NK-92 (cell line): ENCODE measurements around the gene ADGRL4.
"Not testable (repeated sequence)": the region's sequence is repeated elsewhere in the genome, so short reads cannot be mapped to it uniquely, and the experiment has no call there.

Experiments used
- DNase-seq: peaks from one replicate; lab custom pipeline; 2025; ENCODE audit not compliant: unreplicated experiment; lab: John Stamatoyannopoulos, UW

The ADGRL4 gene

DNA sequence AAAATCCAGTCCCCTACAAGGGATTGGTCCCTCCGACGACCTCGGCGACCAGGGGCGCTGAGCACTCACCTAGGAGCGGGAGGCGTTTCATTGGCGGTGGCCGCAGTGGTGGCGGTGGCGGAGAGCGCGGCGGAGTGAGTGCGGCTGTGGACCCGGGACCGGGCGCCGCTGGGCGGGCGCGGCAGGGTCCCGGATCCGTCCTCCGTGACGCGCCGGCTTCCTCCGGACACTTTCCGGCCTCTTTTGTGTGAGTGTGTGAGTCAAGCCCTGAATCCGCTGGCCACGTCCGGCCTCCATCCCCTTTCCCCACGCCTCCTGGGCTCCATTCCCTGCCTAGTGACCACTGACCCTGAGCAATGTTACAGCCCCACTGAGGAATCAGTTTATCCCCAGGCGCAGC is at the start of gene ADGRL4:
TSS of gene ADGRL4 (minus strand) at position 167 of the 400 bp plus-strand sequence. CDS start at position 91, 76 bp downstream.
- no peak for DNase-seq

DNA sequence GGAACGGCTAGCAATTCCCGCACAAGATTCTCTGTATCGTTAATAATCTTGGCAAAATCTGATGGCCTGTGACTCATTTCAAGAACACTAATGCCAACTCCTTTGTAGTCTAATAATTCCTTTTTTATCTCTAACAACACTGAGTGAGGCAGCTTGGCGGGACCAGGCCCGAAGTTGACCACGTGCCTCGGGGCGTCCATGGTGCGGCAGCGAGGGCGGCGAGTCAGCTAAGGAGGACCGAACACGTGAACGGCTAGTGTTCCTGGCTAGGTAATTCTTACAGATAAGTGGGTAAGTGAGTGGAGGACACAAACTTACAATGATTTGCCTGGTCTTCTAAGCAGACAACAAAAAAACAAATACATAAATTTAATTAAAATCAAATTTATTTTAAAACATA is 49.3 kb upstream of the ADGRL4 start:
- no peak for DNase-seq

DNA sequence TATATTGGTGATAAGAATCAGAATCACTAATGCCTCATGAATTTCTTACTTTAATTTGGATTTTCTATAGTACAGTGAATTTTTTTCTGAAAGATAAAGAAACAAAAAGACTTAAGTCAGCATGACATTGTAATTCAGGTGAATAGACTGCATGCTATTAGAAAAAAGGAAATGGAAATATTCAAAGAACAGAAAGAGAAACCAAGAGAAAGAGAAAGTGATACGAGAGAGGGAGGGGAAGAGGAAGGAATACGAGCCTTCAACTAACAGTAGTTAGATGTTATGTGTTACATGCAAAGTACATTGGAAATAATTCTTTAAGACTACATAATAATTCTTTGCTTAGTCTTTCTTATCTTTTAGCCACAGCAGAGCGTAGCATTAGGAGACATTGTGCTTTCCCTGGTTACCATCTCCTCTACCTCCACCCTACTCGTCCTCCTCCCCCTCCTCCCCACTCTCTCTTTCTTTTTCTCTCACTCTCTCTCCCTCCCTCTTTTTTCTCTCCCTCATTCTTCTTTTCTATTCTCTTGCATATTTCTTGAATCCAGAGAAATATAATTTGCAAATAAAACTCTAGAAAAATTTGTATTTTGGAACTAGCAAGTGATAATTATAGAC is 46.4 kb upstream of the ADGRL4 start:
- no peak for DNase-seq

DNA sequence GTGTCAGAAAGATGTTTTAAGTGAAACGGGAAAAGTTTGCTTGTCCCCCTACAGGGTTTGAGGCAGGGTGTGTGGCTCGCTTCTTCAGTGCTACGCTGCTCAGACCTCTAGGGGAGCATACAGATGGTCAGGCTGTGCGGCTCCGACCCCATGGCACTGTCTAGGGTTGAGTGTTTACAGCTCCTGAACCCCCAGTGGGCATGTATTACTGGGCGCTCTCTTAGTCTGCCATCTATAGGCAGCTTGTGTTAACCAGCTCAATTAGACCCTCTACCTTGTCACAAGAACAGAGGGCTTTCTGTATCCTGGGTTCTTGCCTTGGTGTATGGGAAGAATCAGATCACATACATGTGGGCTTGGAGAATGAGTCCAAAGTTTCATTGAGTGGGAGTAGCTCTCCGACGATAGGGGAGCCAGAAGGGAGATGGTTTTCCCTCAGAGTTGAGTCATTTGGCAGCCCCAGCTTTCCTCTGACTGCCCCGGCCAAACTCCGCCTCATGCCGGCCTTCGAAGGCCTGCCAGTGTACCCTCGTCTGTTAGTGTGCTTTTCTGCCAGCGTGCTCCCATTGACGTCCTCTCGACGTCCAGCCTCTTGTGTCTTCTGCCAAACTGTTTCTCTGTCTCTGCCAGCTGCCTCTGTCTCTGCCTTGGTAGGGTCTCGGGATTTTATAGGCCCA is 38.6 kb upstream of the ADGRL4 start:
- no peak for DNase-seq

DNA sequence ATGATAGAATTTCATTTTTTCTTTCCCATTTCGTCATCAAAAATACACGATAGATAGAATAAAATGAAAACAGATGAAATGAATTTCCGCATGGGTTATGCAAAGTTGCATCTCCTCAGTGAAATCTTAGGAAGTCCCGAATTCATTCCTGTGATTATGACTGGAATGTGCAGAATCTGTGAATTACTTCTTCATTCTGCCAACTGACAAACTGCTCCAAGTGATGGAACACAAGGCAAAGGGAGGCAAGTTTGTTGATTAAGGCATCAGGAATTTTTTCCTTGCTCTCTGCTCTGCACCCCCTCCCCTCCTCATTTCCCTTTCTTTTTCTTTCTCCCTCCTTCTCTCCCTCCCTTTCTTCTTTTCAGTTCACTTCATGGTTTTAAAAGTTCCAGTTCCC is 37.0 kb upstream of the ADGRL4 start:
- DNase-seq: no peak

DNA sequence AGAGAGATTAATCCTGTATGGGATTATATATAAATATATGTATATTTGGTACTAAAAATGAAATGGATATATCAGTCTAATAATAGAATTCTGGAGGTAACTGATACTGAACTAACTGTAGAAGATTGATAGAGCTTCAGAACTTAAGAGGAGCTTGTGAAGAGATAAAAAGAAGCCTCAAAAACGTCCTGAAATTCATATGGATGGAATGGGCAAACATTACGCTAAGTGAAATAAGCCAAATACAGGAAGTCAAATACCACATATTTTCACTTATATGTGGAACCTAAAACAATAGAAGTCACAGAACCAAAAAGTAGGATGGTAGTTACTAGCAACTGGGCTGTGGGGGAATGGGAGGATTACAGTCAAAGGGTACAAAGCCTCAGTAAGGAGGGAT is 36.0 kb upstream of the ADGRL4 start:
- no peak for DNase-seq

DNA sequence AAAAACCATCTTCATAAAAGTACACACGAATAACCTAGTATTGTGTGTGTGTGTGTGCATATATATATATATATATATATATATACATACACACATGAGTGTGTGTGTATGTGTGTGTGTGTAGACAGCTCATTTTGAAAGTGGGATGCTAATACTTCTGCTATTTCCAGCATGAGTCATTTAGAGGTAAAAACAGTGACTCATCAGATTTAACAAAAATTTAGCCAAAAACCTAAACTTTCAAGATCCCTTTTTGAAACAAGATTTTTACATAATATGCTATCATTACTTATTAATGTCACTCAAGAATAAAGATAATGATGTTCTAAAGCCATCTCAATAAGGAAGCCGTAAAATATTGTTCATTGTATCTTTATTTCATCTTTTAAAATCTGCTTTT is 35.6 kb upstream of the ADGRL4 start:
- DNase-seq: no peak

DNA sequence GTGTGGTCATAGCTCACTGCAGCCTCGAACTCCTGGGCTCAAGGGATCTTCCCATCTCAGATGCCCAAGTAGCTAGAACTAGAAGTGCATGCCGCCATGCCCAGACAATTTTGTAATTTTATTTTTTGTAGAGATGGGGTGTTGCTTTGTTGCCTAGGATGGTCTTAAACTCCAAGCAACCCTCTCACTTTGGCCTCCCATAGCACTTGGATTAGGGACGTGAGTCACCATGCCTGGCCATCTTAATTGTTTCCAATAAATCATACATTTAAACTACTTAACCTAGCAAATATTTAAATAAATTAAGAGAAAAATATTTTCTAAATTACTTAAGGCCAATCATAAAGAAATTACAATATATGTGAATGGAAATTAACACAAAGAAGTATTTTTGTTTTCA is 35.1 kb upstream of the ADGRL4 start:
- DNase-seq: no peak

DNA sequence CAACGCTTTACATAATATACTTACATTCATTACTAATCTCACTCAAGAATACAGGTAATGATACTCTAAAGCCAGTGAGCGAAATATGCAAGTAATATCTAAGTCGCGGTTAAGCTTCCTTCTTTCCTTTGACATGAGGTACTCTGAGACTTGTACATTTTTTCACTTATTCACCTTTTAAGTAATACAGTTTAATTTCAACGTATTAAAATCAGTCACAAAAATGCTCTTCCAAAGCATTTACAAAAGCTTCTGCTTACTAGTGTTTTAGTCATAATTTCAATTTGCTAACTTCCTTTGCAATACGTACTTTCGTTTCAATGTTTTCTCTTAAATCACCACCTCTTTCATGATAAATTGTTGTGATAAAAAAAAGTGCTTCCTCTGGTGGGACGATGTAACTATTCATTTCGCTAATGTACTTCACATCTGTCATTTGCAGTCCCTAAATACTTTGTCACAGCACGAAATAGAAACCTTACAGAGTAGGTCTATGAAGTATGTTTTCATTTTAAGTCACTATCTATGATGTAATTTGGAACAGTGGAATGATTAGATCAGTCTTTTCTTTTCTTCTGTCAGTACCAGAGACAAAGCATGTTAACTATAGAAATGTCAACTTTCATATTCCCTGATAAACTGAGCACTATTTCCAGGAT is 34.0 kb upstream of the ADGRL4 start:
- DNase-seq: no peak

DNA sequence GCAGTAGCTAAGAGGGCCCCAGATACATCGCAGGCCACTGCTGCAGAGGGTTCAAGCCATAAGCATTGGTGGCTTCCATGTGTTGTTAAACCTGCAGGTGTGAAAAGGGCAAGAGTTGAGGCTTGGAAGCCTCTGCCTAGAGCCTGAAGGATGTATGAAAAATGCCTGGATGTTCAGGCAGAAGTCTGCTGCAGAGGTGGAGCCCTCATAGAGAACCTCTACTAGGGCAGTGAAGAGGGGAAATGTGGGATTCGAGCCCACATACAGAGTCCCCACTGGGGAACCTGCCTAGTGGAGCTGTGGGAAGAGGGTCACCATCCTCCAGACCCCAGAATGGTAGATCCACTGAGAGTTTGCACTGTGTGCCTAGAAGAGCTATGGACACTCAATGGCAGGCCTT is 30.6 kb upstream of the ADGRL4 start:
- DNase-seq: no peak

DNA sequence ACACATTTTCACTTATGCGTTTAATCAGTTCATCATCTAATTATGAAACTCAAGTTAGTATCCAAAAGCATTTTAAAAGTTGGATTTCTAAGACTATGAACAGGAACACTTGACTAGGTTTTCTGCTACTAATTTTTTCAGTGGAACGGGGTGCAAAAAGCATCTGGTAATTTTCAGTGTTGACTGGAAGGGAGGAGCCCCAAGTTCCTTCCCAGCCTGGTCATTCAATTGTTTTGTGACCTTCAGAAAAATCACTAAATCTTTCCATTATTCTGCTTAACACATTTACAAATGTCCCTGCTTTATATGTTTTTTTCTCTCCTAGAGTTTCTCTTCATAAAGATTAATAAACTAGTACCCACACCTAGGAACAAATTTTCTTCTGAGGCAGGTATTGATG is 6.0 kb upstream of the ADGRL4 start:
- no peak for DNase-seq

DNA sequence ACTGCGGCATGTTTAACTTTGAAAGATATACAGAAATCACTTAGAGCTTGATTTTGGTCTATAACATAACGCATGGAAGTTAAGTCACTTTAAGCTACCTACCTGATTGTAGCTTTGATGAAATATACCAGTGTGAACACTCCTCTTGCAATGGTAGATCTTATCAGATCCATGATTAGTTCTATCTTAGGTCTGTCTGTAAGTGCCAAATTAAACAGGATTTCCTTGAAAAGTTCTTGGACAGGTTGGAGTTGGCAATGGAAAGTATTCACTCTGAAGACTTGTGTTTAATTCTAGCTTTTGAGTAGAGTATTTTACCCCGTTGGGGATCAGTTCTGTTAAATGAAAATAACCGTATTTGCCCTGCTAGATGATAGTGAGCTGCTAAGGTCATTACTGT is 4.1 kb upstream of the ADGRL4 start:
- no peak for DNase-seq

DNA sequence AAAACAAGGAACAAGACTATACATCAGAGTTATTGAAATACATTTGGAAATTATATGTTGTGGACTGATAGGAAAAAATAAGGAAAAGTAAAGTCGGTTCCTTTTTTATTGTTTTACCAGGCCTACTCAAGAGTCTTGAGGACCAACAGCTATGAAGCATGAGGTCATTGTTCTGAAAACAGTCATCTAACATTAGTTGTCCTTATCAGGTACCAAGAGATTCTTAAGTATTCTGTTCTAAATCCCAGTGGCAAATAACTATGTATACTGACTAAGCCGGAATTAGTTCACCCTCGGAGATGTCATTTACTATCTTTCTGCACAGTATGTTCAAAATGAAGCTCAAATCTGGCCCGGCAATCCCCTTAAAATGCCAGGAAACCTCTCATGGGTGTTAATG is 585 bp downstream of the ADGRL4 start:
- DNase-seq: no peak

DNA sequence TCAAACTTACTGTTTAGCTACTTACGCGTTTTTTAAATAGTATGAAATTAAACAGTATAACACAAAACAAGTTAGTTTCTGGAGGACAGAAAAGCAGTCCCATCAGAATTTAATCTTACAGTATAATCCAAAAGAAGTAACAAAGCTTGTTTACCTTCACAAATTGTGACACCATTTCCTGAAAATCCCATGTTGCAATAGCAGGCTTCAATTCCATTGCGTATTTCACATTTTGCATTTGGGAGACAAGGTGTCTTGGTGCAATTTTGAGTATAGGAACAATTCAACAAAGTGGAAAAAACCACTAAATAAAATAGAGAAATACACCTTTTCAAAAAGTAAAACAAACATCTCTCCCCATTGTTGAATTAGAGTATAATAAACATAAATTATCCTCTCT is 1.6 kb downstream of the ADGRL4 start:
- DNase-seq: no peak

DNA sequence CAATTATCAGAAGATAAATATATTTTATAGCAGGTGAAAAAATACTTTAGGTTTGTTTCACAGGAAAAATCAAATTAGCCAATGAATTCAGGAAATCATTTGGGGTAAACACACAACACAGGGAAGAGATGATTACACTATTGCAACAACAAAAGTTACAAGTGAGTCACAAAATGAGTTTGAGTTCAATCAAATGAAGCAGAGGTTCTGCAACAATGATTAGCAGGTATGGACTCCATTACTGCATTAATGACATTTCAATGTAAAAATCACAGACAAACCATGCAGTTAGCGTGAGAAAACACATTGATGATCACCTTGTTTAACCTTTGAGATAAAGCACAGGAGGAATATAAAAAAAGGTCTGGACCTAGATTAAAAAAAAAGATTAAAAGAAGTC is 9.7 kb downstream of the ADGRL4 start:
- DNase-seq: no peak

DNA sequence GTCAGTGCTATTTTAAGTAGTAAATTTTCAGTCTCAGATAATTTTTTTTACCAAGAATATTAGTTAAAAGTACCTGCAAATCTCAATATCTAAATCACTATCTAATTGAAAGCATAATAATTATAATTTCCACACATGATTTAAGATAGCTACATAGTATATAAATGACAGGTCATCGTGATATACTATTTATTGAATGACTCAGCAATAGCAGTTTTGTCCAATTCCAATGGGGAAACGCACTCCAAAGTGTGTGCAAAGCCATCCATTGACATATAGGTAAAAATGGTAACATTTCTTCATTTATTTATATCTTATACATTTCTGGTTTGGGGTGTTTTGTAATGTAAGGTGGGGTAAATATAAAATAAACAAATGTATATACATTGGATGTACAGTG is 19.5 kb downstream of the ADGRL4 start:
- DNase-seq: no peak

DNA sequence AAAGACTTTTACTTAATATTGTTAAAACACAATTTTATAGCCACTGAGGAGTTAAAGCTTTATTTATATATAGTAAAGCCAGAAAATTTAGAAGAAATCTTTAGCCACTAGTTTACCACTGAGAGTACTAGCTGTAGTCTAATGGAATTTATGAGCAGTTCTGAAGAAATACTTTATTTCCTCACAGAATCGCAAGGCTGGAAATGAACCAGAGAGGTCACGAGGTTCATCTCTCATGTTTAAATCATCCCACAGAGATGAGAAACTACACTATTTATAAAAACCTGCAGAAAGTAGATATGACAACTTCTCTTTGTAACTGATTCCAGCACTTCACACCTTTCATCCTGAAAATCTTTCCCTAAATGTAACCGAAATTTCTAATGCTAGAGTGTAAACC is 26.0 kb downstream of the ADGRL4 start:
- no peak for DNase-seq

DNA sequence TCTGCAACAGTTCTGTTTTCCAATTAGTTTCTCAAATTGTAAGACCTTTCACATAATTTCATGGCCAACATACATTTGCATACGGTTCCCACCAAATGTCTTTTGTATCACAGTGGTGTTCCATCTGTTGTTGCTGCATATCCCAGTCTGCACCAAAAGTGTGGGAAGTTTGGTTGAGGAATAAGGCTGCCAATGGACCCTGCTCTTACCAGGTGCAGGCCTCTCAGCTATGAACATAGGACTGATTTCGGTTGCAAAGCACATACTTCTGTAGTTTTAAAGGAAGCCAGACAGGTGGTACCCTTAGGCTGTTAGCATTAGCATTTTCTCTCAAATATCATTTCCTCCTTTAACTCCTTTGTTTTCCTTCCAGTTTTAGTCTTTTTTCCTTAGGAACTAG is 33.8 kb downstream of the ADGRL4 start:
- no peak for DNase-seq

DNA sequence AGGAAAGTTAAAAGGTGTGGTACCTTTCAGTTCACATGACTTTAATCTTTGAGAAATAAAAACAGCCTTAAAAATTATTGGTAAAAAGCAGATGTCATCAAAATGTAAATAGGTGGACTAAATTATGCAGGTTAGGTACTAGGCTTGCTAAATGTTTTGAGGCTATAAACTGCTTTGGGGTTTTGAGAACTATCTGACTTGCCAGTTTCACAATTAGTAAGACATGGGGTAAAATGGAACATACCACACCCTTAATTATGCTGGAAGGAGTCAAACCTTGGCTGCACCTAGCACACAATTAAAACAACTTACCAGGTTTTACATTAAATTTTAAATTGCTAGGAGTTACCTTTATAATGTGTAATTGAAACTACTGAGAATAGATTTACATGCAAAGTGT is 39.4 kb downstream of the ADGRL4 start:
- DNase-seq: not testable (repeated sequence)

DNA sequence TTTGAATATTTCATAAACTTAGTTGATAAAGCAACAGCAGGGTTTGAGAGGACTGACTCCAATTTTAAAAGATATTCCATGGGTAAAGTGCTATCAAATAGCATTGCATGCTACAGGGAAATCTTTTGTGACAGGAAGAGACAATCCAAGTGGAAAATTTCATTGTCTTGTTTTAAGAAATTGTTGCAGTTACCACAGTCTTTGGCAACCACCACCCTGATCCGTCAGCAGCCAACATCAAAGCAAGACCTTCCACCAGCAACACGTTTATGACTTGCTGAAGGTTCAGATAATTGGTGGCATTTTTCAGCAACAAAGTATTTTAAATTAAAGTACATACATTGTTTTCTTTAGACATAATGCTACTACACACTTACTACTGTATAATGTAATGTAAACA is 47.8 kb downstream of the ADGRL4 start:
- DNase-seq: no peak

DNA sequence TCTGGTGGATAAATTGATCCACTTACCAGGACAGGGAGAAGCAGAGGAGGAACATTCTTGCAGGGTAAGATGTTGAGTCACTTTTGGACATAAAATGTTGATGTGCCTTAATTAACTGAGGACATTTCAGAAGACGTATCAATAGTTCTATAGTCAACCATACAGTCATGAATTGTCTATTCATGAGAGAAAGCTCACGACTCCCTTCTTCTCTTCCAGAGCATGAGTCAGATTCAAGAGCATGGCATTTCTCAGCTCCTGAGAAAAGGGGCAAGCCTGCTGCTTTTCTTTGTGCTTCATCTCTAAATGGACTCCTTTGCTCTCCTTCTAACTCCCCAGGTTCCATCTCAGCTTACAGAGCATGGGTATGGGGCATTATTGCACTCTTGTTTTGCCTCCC is 55.7 kb downstream of the ADGRL4 start:
- DNase-seq: no peak

DNA sequence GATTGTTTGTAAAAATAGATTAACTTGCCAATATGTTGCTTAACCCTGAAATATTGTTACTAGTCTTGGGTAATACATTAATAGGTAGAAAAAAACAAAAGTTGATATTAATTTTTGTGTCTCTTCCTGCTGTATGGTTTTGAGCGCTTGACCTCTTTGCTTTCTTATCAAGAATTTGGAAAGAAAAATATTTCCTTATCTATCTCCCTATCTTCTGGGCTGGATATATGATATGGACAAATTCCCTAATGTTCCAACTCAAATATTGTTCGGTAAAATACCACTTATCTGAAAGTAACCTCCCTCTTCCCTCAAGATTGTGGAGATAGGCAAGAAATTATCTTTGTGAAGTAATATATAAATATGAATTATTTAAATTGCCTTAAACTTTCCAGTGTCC is 57.3 kb downstream of the ADGRL4 start:
- no peak for DNase-seq

DNA sequence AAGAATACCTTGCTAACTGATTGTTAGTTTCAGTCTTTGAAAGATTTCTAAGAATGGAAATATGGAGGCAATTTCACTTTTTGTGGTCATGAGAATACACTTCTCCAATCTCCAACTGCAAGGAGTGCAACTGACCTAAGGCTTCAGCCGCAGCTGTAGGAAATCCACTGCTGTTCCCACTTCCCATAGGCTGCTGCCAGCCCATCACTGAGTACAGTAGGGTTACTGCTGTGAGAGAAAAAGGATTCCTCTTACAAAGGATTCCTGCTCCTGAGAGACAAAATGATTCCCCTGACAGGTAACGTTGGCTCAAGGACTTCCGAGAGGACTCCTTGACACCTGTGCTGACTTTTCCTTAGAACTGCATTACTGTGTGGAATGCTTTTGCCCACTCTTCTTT is 87.4 kb downstream of the ADGRL4 start:
- DNase-seq: no peak
